HepG2 (cell line): Measurements from ENCODE around the gene GLRX5. TPM values are rescaled to one million over a fixed set of nuclear protein-coding genes. Genes with fewer than 3 reads are reported as not detected.

Experiments
- ATM ChIP-seq: fragments of 450-650 bp; IDR thresholded peaks from 2 replicates; pipeline ENCODE4 v1.7.1; 2017; ENCODE audit warnings: mild to moderate bottlenecking, borderline replicate concordance
- BCL6 ChIP-seq: IDR thresholded peaks from 2 replicates; pipeline ENCODE4 v1.6.1; 2016; ENCODE audit warnings: missing genetic modification reagents, missing compliant biosample characterization
- BRD4 ChIP-seq: sonication (generic); formaldehyde crosslinking; IDR thresholded peaks from 2 replicates; pipeline ENCODE4 v1.4.0; 2020; ENCODE audit warnings: missing genetic modification reagents
- CEBPB ChIP-seq: IDR thresholded peaks from 2 replicates; pipeline ENCODE4 v1.6.1; 2011; ENCODE audit warnings: low read depth, low read length, improper control_type of control experiment, borderline replicate concordance
- ETV5 ChIP-seq: IDR thresholded peaks from 2 replicates; pipeline ENCODE4 v1.6.1; 2018; ENCODE audit warnings: missing biosample characterization, missing genetic modification reagents, inconsistent platforms, borderline replicate concordance
- FOXK2 ChIP-seq: fragments of 450-650 bp; IDR thresholded peaks from 2 replicates; pipeline ENCODE4 v1.6.1; 2016
- FOXO1 ChIP-seq: sonication (generic); formaldehyde crosslinking; IDR thresholded peaks from 2 replicates; pipeline ENCODE4 v1.4.0; 2020; ENCODE audit warnings: missing genetic modification reagents
- GABPA ChIP-seq, 2 experiments: IDR thresholded peaks; 2 replicates each; pipeline ENCODE4 v1.6.1; 2011 to 2016; ENCODE audit warnings: low read depth in 2 of 2, low read length in 1 of 2, missing biosample characterization in 1 of 2, missing genetic modification characterization in 1 of 2
- HNRNPH1 ChIP-seq: fragments of 200-400 bp; formaldehyde crosslinking; optimal IDR thresholded peaks from 2 replicates; pipeline ENCODE3; 2017; ENCODE audit warnings: mild to moderate bottlenecking, low read depth, low read length
- IKZF5 ChIP-seq: IDR thresholded peaks from 2 replicates; pipeline ENCODE4 v1.6.1; 2018; ENCODE audit warnings: missing genetic modification reagents, mild to moderate bottlenecking, missing compliant biosample characterization
- JARID2 ChIP-seq: sonication (generic); formaldehyde crosslinking; IDR thresholded peaks from 2 replicates; pipeline ENCODE4 v1.8.1; 2023; ENCODE audit warnings: missing genetic modification reagents, inconsistent platforms; ENCODE audit not compliant: insufficient replicate concordance
- NAIF1 ChIP-seq: sonication (generic); formaldehyde crosslinking; IDR thresholded peaks from 2 replicates; pipeline ENCODE4 v1.5.0; 2020; ENCODE audit warnings: mild to moderate bottlenecking, missing genetic modification reagents, borderline replicate concordance
- NR2F1 ChIP-seq, 2 experiments: fragments of 450-650 bp in 1 of 2; formaldehyde crosslinking in 1 of 2; IDR thresholded peaks; 2 replicates each; pipeline versions ENCODE4 v1.5.0 to v1.6.1; 2016 to 2020; ENCODE audit warnings: mild to moderate bottlenecking in 1 of 2, missing compliant biosample characterization in 1 of 2, missing genetic modification reagents in 1 of 2, moderate library complexity in 1 of 2
- PLRG1 ChIP-seq: fragments of 450-650 bp; conservative IDR thresholded peaks from 2 replicates; pipeline ENCODE4 v1.6.1; 2016
- PRDM10 ChIP-seq: sonication (generic); formaldehyde crosslinking; IDR thresholded peaks from 2 replicates; pipeline ENCODE4 v1.4.0; 2020; ENCODE audit warnings: low read depth, missing genetic modification reagents
- RAD51 ChIP-seq: fragments of 450-650 bp; IDR thresholded peaks from 2 replicates; pipeline ENCODE4 v1.6.1; 2016; ENCODE audit warnings: borderline replicate concordance
- TBX3 ChIP-seq: fragments of 450-650 bp; IDR thresholded peaks from 2 replicates; pipeline ENCODE4 v1.6.1; 2017; ENCODE audit warnings: antibody characterized with exemption, mild to moderate bottlenecking, inconsistent platforms, borderline replicate concordance
- ZNF619 ChIP-seq: sonication (generic); formaldehyde crosslinking; IDR thresholded peaks from 2 replicates; pipeline ENCODE4 v1.4.0; 2020; ENCODE audit warnings: mild to moderate bottlenecking, missing genetic modification reagents
- polyA plus RNA-seq, 8 experiments: library from polyadenylated mRNA; depleted of rRNA in 3 of 8; stranded (reverse) in 7 of 8; unstranded in 1 of 8; fragments of >200 nt; fragmentation: Illumina TruSeq in 4 of 8; extraction: Trizol in 4 of 8; gene quantifications; 2 replicates each; pipeline versions ENCODE4 v1.2.1 to v1.2.3, GENCODE V29; 2011 to 2016; ENCODE audit warnings: low read depth in 4 of 8, missing spikeins in 1 of 8, mixed read lengths in 1 of 8; ENCODE audit not compliant: insufficient read depth in 1 of 8
- total RNA-seq, 5 experiments: library from RNA; depleted of rRNA; stranded (reverse); fragments of >200 nt; fragmentation: Illumina TruSeq; extraction: Trizol; gene quantifications; 2 replicates each; pipeline ENCODE4 v1.2.3, GENCODE V29; 2016; ENCODE audit warnings: low read depth in 1 of 5
- TF ChIP-seq, protein P1 (sequence below): sonication (generic); formaldehyde crosslinking; IDR thresholded peaks from 2 replicates; pipeline ENCODE4 v1.9.0; 2021; ENCODE audit warnings: missing genetic modification reagents, borderline replicate concordance
- TF ChIP-seq, protein P2 (sequence below): sonication (generic); formaldehyde crosslinking; IDR thresholded peaks from 2 replicates; pipeline ENCODE4 v1.8.1; 2023; ENCODE audit warnings: mild to moderate bottlenecking, missing genetic modification reagents, borderline replicate concordance
- TF ChIP-seq, protein P3 (sequence below): sonication (generic); formaldehyde crosslinking; IDR thresholded peaks from 2 replicates; pipeline ENCODE4 v1.9.0; 2021; ENCODE audit warnings: missing genetic modification reagents, borderline replicate concordance

The GLRX5 gene
- total and polyA plus RNA-seq, 2 of the 13 experiments (the other 11 are each of a cell fraction or from before 2014, with no cell fraction given): 122 to 146 TPM

GRCh38 chr14:95547626-95548327 is 12.9 kb downstream of the GLRX5 start (continued):
- TF ChIP-seq, protein P1, sequence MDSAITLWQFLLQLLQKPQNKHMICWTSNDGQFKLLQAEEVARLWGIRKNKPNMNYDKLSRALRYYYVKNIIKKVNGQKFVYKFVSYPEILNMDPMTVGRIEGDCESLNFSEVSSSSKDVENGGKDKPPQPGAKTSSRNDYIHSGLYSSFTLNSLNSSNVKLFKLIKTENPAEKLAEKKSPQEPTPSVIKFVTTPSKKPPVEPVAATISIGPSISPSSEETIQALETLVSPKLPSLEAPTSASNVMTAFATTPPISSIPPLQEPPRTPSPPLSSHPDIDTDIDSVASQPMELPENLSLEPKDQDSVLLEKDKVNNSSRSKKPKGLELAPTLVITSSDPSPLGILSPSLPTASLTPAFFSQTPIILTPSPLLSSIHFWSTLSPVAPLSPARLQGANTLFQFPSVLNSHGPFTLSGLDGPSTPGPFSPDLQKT (CRISPR knock-in tag): no peak
- TF ChIP-seq HNRNPH1 (no peak), PRDM10 (CRISPR knock-in tag) (peak; percentile 51; the same call in 1 of the 2 replicates), NR2F1 (CRISPR knock-in tag; IDR thresholded peaks at IDR 0.05) (no peak; a peak in 1 of 4 replicates), BCL6 (CRISPR knock-in tag) (peak; percentile 86), GABPA (IDR thresholded peaks at IDR 0.05; ENCODE audit: low read depth, low read length) (no peak), GABPA (CRISPR knock-in tag; IDR thresholded peaks at IDR 0.05; ENCODE audit: low read depth) (peak; percentile 50), ATM (no peak), NAIF1 (CRISPR knock-in tag) (no peak), TBX3 (peak; percentile 77), ETV5 (CRISPR knock-in tag) (peak; percentile 50; the same call in 1 of the 2 replicates), JARID2 (CRISPR knock-in tag) (peak; percentile 25), RAD51 (no peak), ZNF619 (peak; percentile 72; the same call in 1 of the 2 replicates), IKZF5 (CRISPR knock-in tag) (peak; percentile 97), FOXK2 (peak; percentile 50; the same call in 1 of the 2 replicates), BRD4 (CRISPR knock-in tag) (no peak; the same call in 1 of the 2 replicates), PLRG1 (no peak), FOXO1 (peak; percentile 81), CEBPB (no peak)
- TF ChIP-seq, protein P2, sequence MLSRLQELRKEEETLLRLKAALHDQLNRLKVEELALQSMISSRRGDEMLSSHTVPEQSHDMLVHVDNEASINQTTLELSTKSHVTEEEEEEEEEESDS (CRISPR knock-in tag): no peak
- TF ChIP-seq, protein P3, sequence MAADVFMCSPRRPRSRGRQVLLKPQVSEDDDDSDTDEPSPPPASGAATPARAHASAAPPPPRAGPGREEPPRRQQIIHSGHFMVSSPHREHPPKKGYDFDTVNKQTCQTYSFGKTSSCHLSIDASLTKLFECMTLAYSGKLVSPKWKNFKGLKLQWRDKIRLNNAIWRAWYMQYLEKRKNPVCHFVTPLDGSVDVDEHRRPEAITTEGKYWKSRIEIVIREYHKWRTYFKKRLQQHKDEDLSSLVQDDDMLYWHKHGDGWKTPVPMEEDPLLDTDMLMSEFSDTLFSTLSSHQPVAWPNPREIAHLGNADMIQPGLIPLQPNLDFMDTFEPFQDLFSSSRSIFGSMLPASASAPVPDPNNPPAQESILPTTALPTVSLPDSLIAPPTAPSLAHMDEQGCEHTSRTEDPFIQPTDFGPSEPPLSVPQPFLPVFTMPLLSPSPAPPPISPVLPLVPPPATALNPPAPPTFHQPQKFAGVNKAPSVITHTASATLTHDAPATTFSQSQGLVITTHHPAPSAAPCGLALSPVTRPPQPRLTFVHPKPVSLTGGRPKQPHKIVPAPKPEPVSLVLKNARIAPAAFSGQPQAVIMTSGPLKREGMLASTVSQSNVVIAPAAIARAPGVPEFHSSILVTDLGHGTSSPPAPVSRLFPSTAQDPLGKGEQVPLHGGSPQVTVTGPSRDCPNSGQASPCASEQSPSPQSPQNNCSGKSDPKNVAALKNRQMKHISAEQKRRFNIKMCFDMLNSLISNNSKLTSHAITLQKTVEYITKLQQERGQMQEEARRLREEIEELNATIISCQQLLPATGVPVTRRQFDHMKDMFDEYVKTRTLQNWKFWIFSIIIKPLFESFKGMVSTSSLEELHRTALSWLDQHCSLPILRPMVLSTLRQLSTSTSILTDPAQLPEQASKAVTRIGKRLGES: no peak
